H9 (cell line): ENCODE data around the gene CD248. TPM values are rescaled to one million over a fixed set of nuclear protein-coding genes. Genes with fewer than 3 reads are reported as not detected.

ENCODE experiments used
- DNase-seq: peaks from one replicate; pipeline ENCODE4 v3.0.0-alpha.2; 2017
- H2AFZ ChIP-seq: one replicate; pipeline ENCODE4 v1.6.1; 2013; ENCODE audit warnings: mild to moderate bottlenecking, low read length, control low read depth, moderate library complexity
- H2AK5ac ChIP-seq: 2 replicates; pipeline ENCODE4 v1.6.1; 2013; ENCODE audit warnings: low read length, control low read depth, mixed read lengths; ENCODE audit not compliant: insufficient read length
- H2BK120ac ChIP-seq: one replicate; pipeline ENCODE4 v1.6.1; 2013; ENCODE audit warnings: low read depth, mild to moderate bottlenecking, low read length, control low read depth, inconsistent platforms; ENCODE audit not compliant: poor library complexity, severe bottlenecking
- H2BK12ac ChIP-seq: 2 replicates; pipeline ENCODE4 v1.6.1; 2013; ENCODE audit warnings: low read length, control low read depth, mixed read lengths, low read depth; ENCODE audit not compliant: insufficient read length
- H2BK15ac ChIP-seq: 2 replicates; pipeline ENCODE4 v1.6.1; 2013; ENCODE audit warnings: low read depth, low read length, control low read depth
- H2BK20ac ChIP-seq: one replicate; pipeline ENCODE4 v1.6.1; 2013; ENCODE audit warnings: low read depth, mild to moderate bottlenecking, low read length, control low read depth, inconsistent platforms; ENCODE audit not compliant: poor library complexity, severe bottlenecking
- H2BK5ac ChIP-seq: 2 replicates; pipeline ENCODE4 v1.6.1; 2013; ENCODE audit warnings: low read length, control low read depth, mixed read lengths; ENCODE audit not compliant: insufficient read length
- H3K14ac ChIP-seq: 2 replicates; pipeline ENCODE4 v1.6.1; 2013; ENCODE audit warnings: low read length, control low read depth; ENCODE audit not compliant: insufficient read depth
- H3K18ac ChIP-seq: 2 replicates; pipeline ENCODE4 v1.6.1; 2013; ENCODE audit warnings: low read depth, mild to moderate bottlenecking, mixed read lengths, low read length, control low read depth; ENCODE audit not compliant: insufficient read length
- H3K23ac ChIP-seq: 2 replicates; pipeline ENCODE4 v1.6.1; 2013; ENCODE audit warnings: low read length, control low read depth, mixed read lengths, low read depth; ENCODE audit not compliant: insufficient read length
- H3K23me2 ChIP-seq: 2 replicates; pipeline ENCODE4 v1.6.1; 2013; ENCODE audit warnings: low read depth, mild to moderate bottlenecking, mixed read lengths, low read length, control low read depth; ENCODE audit not compliant: insufficient read length, poor library complexity, severe bottlenecking
- H3K27ac ChIP-seq: 2 replicates; pipeline ENCODE4 v1.5.1; 2013; ENCODE audit warnings: low read length, control low read depth, mixed read lengths, low read depth; ENCODE audit not compliant: insufficient read length
- H3K27me3 ChIP-seq: 2 replicates; pipeline ENCODE4 v1.6.1; 2013; ENCODE audit warnings: low read length, control low read depth, inconsistent platforms; ENCODE audit not compliant: insufficient read depth
- H3K4ac ChIP-seq: 2 replicates; pipeline ENCODE4 v1.6.1; 2013; ENCODE audit warnings: low read depth, mild to moderate bottlenecking, control low read depth, inconsistent platforms, low read length, moderate library complexity
- H3K4me1 ChIP-seq: 2 replicates; pipeline ENCODE4 v1.6.1; 2013; ENCODE audit warnings: low read length, control low read depth, inconsistent platforms; ENCODE audit not compliant: insufficient read depth
- H3K4me2 ChIP-seq: 2 replicates; pipeline ENCODE4 v1.6.1; 2013; ENCODE audit warnings: low read length, control low read depth, mixed read lengths; ENCODE audit not compliant: insufficient read length, insufficient read depth
- H3K56ac ChIP-seq: 2 replicates; pipeline ENCODE4 v1.6.1; 2013; ENCODE audit warnings: low read depth, mild to moderate bottlenecking, mixed read lengths, low read length, control low read depth; ENCODE audit not compliant: insufficient read length
- H3K79me1 ChIP-seq: 2 replicates; pipeline ENCODE4 v1.6.1; 2013; ENCODE audit warnings: low read depth, mild to moderate bottlenecking, moderate library complexity, low read length, control low read depth, inconsistent platforms; ENCODE audit not compliant: insufficient read depth, poor library complexity, severe bottlenecking
- H3K79me2 ChIP-seq: 2 replicates; pipeline ENCODE4 v1.6.1; 2013; ENCODE audit warnings: low read length, control low read depth, inconsistent platforms; ENCODE audit not compliant: insufficient read depth
- H3K9ac ChIP-seq: 2 replicates; pipeline ENCODE4 v1.6.1; 2013; ENCODE audit warnings: low read length, control low read depth, mixed read lengths; ENCODE audit not compliant: insufficient read length; ENCODE audit errors: extremely low read depth
- H3K9me3 ChIP-seq: one replicate; pipeline ENCODE4 v1.6.1; 2013; ENCODE audit warnings: low read depth, low read length, inconsistent platforms; ENCODE audit not compliant: control insufficient read depth
- H3T11ph ChIP-seq: one replicate; pipeline ENCODE4 v1.6.1; 2013; ENCODE audit warnings: mild to moderate bottlenecking, low read length, control low read depth, inconsistent platforms
- H4K20me1 ChIP-seq: one replicate; pipeline ENCODE4 v1.6.1; 2013; ENCODE audit not compliant: control insufficient read depth, insufficient read length, insufficient read depth
- H4K5ac ChIP-seq: 2 replicates; pipeline ENCODE4 v1.6.1; 2013; ENCODE audit warnings: low read depth, mild to moderate bottlenecking, mixed read lengths, low read length, control low read depth; ENCODE audit not compliant: insufficient read length
- H4K8ac ChIP-seq: replicated peaks from 2 replicates; pipeline ENCODE4 v1.6.1; 2013; ENCODE audit warnings: low read length, control low read depth, mixed read lengths, low read depth; ENCODE audit not compliant: insufficient read length
- H4K91ac ChIP-seq: 2 replicates; pipeline ENCODE4 v1.6.1; 2013; ENCODE audit warnings: low read depth, mild to moderate bottlenecking, moderate library complexity, mixed read lengths, low read length, control low read depth; ENCODE audit not compliant: insufficient read length
- H3K27ac Mint-ChIP-seq, 3 experiments: 2 replicates in 2 of 3; 3 replicates in 1 of 3; pipeline ENCODE4 v1.8.0; 2020 to 2021; ENCODE audit warnings: mixed read lengths in 3 of 3, mild to moderate bottlenecking in 1 of 3, moderate library complexity in 1 of 3
- H3K27me3 Mint-ChIP-seq: 2 replicates; pipeline ENCODE4 v1.8.0; 2021; ENCODE audit warnings: low read depth, mild to moderate bottlenecking, moderate library complexity, mixed read lengths
- H3K36me3 Mint-ChIP-seq, 3 experiments: 2 replicates in 2 of 3; 3 replicates in 1 of 3; pipeline ENCODE4 v1.8.0; 2020 to 2021; ENCODE audit warnings: low read depth in 3 of 3, mixed read lengths in 3 of 3; ENCODE audit not compliant: insufficient read depth in 1 of 3
- H3K4me1 Mint-ChIP-seq, 2 experiments: 2 replicates each; pipeline ENCODE4 v1.8.0; 2020; ENCODE audit warnings: mixed read lengths in 2 of 2
- H3K4me3 Mint-ChIP-seq, 2 experiments: 2 replicates in 1 of 2; 3 replicates in 1 of 2; pipeline ENCODE4 v1.8.0; 2020 to 2021; ENCODE audit warnings: mild to moderate bottlenecking in 2 of 2, mixed read lengths in 2 of 2, moderate library complexity in 1 of 2
- H3K9me3 Mint-ChIP-seq, 2 experiments: 2 replicates in 1 of 2; 3 replicates in 1 of 2; pipeline ENCODE4 v1.8.0; 2020; ENCODE audit warnings: mild to moderate bottlenecking in 2 of 2, mixed read lengths in 2 of 2, moderate library complexity in 1 of 2
- CTCF ChIP-seq: fragments of 200-600 bp; sonication (generic); conservative IDR thresholded peaks from 3 replicates; pipeline ENCODE4 v1.8.0; 2021; ENCODE audit warnings: antibody characterized with exemption, mild to moderate bottlenecking
- WGBS: extraction: QIAGEN DNeasy Blood & Tissue Kit; methylation state at CpG from one replicate; pipeline ENCODE4 v1.1.7; 2013; ENCODE audit warnings: missing lambda C conversion rate, low lambda C conversion rate, mixed read lengths; ENCODE audit not compliant: insufficient read length; ENCODE audit errors: extremely low coverage; 5-methylcytosine and 5-hydroxymethylcytosine counted together
- total RNA-seq: library from RNA; stranded (reverse); gene quantifications from 2 replicates; pipeline ENCODE4 v1.2.1, GENCODE V29; 2021

CD248 gene
- total RNA-seq, 1 experiment from 2014 or later, result 1.5 TPM

DNA sequence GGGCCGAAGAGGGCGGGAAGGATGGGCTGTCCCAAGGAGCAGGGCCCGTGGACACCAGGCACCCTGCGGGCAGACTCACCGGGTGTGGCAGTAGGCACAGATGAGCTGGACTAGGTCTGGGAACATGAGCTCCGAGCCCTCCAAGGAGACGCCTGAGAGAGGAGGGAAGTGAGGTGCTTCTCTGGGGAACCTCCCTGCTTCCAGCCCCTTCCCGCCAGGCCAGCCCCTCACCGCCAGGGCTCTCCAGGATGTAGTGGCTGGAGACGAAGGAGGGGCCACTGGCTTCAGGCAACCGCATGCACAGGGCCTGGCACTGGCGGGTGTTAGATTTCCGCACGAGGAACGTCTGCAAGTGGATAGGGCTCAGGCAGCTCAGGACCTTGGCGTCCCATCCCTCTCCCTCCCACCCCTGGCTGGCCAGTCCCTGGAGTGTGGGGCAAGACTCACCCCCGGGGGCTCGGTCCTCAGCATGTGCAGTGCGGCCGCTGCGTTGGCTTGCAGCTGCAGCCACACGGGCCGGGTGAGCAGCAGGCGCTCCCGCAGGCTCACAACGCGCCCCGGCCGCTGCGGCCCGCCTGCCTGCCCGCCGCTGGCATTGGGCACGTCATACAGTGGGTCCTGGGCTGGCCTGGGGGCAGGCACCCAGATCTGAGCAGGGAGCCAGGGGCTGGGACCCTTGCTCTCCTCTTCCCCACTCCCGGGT lies 18.8 kb upstream of the CD248 start:
- Histone ChIP-seq H2BK120ac (no peak overlapping the region), H2BK5ac (no peak overlapping the region), H2BK12ac (no peak overlapping the region), H3T11ph (no peak overlapping the region), H2BK15ac (no peak overlapping the region), H2AFZ (no peak overlapping the region), H3K14ac (peak overlapping the region; percentile 41; the same call in 1 of the 2 replicates), H3K23ac (no peak overlapping the region), H3K79me2 (no peaks in the 10 kb centered on the region), H3K27me3 (no peaks in the 10 kb centered on the region; the same call in 1 of the 2 replicates), H4K20me1 (no peaks in the 10 kb centered on the region), H4K8ac (no peak overlapping the region), H2AK5ac (no peak overlapping the region), H3K4ac (no peak overlapping the region), H3K4me2 (peak overlapping the region; percentile 30), H3K79me1 (no peaks in the 10 kb centered on the region), H3K18ac (peak overlapping the region; percentile 65), H3K9me3 (no peaks in the 10 kb centered on the region), H4K5ac (no peak overlapping the region), H3K23me2 (no peaks in the 10 kb centered on the region), H3K56ac (no peak overlapping the region), H3K4me1 (no peaks in the 10 kb centered on the region), H2BK20ac (no peak overlapping the region), H3K27ac (no peak overlapping the region), H3K9ac (peak overlapping the region; percentile 2), H4K91ac (no peak overlapping the region)
- peak overlapping the region; percentile 83 to 86 for H3K4me3 Mint-ChIP-seq
- H3K9me3 Mint-ChIP-seq, result no peaks in the 10 kb centered on the region
- no CpG with 5 or more reads among the region's 35 CpGs for WGBS
- peaks cover 4 to 26% (median 12%) of the 10 kb centered on the region in 3 experiments; a peak in 6 of 7 replicates for H3K36me3 Mint-ChIP-seq
- peaks cover 20 to 21% of the 10 kb centered on the region in 2 experiments for H3K4me1 Mint-ChIP-seq
- H3K27ac Mint-ChIP-seq, result no peak overlapping the region
- TF ChIP-seq CTCF, result no peak
- H3K27me3 Mint-ChIP-seq, result peaks cover 4% of the 10 kb centered on the region
- DNase-seq, result peak; percentile 78
